HG03442 (cell line): Measurements from ENCODE around the gene POLR2J.
"Not testable (repeated sequence)": the region's sequence is repeated elsewhere in the genome, so short reads cannot be mapped to it uniquely, and the experiment has no call there.

Experiments
- ATAC-seq: cut with Tn5 transposase; IDR thresholded peaks from one replicate; pipeline ENCODE4 v1.9.1; 2021; ENCODE audit warnings: mild to moderate bottlenecking, moderate library complexity; ENCODE audit not compliant: unreplicated experiment

The POLR2J gene

GRCh38 chr7:102467581-102468477 is 10.9 kb downstream of the POLR2J start:
- no peak for ATAC-seq

- ATAC-seq, result no peak
Observed at GRCh38 chr7:102466097-102466496, 12.6 kb downstream of the POLR2J start.

GRCh38 chr7:102464577-102465280 is 14.0 kb downstream of the POLR2J start, which contains the start of the genes ALKBH4 and LRWD1:
ALKBH4 (minus strand) TSS chr7:102464863; CDS start chr7:102464836, 27 bp downstream.
LRWD1 (plus strand) TSS chr7:102464984; CDS start chr7:102465081, 97 bp downstream.
- peak; percentile 92 for ATAC-seq

DNA sequence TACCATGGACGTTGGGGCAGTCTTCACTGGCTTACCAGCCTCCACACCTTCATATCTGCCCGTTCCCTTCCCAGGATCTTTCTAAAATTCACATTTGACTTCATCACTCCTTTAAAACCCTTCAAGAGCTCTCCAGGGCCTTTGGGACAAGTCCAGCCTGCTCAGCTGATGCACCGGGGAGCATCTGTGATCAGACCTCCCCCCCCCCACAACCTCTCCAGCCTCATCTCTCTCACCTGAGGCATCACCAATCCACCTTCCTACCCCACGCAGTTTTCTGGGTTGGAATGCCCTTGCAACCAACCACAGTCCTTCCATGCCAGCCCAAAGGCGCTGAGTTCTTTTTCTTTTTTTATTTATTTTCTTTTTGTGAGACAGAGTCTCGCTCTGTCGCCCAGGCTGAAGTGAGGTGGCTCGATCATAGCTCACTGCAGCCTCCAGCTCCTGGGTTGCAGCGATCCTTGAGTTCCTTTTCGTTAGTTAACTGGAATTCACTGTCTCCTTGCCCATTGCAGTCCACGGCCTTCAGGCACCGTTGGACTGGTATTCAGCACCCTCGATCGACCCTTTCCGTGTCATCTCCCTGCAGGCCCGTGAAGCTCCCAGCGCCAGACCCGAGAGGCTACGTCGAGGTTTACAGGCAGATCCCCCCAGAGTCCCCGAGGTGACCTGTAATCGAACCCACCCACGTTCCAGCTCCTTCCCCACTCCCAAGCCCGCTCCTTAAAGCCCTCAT is 14.7 kb downstream of the POLR2J start:
- ATAC-seq, result no peak

DNA sequence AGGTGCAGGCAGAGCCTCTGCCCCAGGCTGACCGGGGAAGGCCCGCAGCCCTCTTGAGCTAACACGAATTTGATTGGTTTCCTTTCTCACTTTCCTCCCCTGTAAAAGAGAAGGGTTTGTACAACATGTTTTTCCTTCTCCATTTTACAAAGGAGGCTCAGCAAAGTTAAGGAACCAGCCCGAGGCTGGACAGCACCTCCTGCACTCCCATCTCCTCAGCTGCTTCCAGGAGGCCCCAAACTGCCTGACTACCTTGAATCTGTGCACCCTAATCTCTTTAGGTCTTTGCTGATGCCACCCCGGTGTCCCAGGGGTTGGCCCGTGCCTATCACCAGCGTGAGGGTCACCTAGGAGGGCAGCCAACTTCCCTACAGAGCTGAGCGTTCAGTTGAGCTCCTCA is 18.3 kb downstream of the POLR2J start:
- no peak for ATAC-seq

GRCh38 chr7:102459221-102459844 is 19.4 kb downstream of the POLR2J start:
- ATAC-seq, result no peak

DNA sequence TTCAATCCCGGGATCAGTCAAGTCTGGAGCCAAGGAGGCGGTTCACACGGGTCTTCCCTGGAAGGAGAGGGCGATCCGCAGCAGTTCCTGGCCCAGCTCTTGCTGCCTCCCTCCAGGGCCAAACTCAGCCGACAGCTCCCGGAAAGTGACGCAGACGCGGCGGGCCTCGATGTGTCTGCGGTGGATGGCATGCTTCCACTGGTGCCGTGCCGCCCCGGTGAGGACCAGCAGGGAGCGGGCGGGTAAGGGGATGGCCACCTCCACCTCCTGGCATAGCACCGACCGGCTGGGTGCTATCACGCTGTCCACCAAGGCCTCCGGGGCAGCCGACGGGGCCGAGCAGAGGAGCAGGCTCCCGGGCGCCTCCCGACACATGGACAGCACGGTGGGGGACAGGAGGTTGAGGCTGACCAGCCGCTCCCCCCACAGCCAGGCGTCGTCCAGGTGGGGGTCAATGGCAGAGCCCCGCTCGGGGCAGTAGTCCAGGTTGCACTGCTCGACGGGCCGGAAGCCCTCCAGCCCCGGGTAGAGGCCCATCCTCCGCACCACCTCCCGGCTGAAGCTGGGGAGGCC is 21.3 kb downstream of the POLR2J start:
- ATAC-seq, result no peak

- ATAC-seq, result no peak
Observed at GRCh38 chr7:102456327-102456726, 22.4 kb downstream of the POLR2J start.

- no peak for ATAC-seq
Observed at GRCh38 chr7:102455596-102455995, 23.1 kb downstream of the POLR2J start.

DNA sequence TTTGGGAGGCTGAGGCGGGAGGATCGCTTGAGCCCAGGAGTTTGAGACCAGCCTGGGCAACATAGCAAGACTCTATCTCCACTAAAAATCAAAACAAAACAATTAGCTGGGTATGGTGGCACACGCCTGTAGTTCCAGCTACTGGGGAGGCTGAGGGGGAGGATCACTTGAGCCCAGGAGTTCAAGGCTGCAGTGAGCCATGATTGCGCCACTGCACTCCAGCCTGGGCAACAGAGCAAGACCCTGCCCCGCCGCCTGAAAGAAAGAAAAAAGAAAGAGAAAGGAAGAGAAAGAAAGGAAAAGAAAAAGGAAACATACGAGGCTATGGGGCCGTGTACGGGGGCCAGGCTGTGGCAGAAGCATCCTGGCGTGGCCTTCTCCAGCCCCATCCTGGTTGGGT is 23.8 kb downstream of the POLR2J start:
- ATAC-seq, result not testable (repeated sequence)

- no peak for ATAC-seq
Observed at GRCh38 chr7:102454468-102454867, 24.3 kb downstream of the POLR2J start.

GRCh38 chr7:102453319-102453718 is 25.4 kb downstream of the POLR2J start:
- no peak for ATAC-seq

GRCh38 chr7:102452451-102452850 is 26.3 kb downstream of the POLR2J start:
- no peak for ATAC-seq

DNA sequence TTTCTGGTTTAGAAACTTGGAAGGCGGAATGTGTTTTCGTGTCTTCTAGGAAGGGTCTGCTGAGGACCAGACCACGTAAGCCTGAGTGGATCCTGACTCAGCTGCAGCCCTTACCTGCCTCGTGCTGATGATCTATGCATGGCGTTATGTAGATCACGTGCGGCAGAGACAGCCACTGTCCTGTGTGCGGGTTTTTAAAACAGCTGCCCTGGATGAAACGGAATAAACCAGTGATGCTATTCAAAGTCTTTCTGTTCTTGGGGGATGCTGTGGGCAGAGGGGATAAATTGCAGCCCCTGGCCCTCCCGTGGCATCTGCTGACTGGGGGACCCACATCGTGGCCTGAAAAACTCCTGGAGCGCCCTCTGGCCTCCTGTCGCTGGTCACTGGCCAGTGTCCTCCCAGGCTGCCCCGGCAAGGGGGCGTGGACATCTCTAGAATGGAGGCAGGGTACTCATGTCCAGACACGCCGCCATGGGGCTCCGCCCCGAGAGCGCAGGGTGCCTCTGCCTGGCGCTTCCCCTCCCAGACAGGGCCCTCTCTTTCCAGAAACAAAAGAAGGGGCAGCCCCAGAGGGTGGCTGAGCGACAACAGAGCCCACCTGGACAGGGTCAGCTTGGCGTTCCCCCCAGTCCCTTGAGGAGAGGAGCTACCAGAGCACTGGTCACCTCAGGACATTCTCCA is 27.2 kb downstream of the POLR2J start:
- ATAC-seq, result no peak

- peak; percentile 52 for ATAC-seq
Observed at GRCh38 chr7:102450242-102450641, 28.5 kb downstream of the POLR2J start.

DNA sequence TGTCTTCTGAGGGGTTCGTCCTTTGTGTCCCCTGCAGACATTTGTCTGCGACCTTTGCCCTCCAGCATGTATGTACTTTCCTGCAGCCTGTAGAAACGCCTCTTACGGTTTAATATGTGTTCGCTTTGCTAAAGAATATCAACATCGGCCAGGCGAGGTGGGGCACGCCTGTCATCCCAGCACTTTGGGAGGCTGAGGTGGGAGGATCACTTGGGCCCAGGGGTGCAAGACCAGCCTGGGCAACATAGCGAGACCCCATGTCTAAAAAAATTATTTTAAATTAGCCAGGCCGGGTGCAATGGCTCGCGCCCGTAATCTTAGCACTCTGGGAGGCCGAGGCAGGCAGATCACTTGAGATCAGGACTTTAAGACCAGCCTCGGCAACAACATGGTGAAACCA is 29.6 kb downstream of the POLR2J start:
- no peak for ATAC-seq

- no peak for ATAC-seq
Observed at GRCh38 chr7:102447311-102447710, 31.4 kb downstream of the POLR2J start.

DNA sequence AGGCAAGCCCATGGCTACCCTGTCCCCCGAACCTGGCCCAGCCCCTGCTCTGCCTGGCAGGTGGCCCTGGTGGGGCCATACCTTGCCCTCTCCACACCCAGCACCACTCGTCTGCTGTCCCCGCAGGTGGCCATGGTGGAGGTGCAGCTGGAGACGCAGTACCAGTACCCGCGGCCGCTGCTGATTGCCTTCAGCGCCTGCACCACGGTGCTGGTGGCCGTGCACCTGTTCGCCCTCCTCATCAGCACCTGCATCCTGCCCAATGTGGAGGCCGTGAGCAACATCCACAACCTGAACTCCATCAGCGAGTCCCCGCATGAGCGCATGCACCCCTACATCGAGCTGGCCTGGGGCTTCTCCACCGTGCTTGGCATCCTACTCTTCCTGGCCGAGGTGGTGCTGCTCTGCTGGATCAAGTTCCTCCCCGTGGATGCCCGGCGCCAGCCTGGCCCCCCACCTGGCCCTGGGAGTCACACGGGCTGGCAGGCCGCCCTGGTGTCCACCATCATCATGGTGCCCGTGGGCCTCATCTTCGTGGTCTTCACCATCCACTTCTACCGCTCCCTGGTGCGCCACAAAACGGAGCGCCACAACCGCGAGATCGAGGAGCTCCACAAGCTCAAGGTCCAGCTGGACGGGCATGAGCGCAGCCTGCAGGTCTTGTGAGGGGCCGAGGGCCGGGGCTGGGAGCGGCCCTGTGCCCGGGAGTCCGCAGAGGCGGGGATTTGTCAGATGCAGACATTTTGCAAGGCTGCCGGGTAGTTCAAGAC is 32.1 kb downstream of the POLR2J start:
- no peak for ATAC-seq

DNA sequence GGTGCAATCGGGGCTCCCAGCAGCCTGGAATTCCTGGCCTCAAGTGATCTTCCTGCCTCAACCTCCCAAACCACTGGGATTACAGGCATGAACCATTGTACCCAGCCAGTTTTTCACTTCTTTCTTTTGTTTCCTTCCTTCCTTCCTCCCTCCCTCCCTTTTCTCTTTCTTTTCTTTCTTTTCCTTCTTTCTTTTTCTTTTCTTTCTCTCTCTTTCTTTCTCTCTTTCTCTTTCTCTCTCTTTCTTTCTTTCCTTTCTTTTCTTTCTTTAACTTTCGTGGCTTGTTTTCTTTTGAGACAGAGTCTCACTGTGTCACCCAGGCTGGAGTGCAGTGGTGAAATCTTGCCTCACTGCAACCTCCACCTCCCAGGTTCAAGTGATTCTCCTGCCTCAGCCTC is 33.0 kb downstream of the POLR2J start:
- no peak for ATAC-seq
